ENCODE measurements around the gene ANO4. TPM values are rescaled to one million over a fixed set of nuclear protein-coding genes. Genes with fewer than 3 reads are reported as not detected.

The ANO4 gene
- total and polyA plus RNA-seq, 2 experiments from 2014 or later = 0.33 to 0.92 TPM

DNA sequence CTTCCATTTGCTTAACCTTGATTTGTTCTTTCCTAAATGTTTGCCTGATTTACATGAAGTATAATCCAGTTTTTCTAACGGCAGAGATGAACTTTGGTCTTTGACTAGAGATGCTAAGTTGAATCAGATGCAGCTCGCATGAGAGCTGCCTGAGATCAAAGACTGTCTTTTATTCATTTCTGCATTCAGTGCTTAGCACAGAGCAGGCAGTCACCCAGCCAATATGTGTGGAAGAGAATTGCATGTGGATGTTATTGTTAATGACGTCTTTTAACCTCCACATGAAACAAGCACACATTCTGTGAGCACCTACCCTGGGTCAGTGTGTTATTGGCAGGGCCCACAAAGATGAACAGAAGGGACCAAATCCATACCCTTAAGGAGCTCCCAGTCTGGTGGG lies 316.3 kb downstream of the ANO4 start:
- Histone ChIP-seq H3K27me3 (no peaks in the 10 kb centered on the region), H3K9me3 (ENCODE audit: low read depth) (no peaks in the 10 kb centered on the region), H3K36me3 (no peaks in the 10 kb centered on the region), H3K27ac (no peak overlapping the region), H3K4me3 (no peak overlapping the region), H3K4me1 (ENCODE audit: low read depth) (no peaks in the 10 kb centered on the region)
- no peak for DNase-seq (ENCODE audit: low read depth in 1 of 2, low spot score in 1 of 2)
- TF ChIP-seq, protein P1, sequence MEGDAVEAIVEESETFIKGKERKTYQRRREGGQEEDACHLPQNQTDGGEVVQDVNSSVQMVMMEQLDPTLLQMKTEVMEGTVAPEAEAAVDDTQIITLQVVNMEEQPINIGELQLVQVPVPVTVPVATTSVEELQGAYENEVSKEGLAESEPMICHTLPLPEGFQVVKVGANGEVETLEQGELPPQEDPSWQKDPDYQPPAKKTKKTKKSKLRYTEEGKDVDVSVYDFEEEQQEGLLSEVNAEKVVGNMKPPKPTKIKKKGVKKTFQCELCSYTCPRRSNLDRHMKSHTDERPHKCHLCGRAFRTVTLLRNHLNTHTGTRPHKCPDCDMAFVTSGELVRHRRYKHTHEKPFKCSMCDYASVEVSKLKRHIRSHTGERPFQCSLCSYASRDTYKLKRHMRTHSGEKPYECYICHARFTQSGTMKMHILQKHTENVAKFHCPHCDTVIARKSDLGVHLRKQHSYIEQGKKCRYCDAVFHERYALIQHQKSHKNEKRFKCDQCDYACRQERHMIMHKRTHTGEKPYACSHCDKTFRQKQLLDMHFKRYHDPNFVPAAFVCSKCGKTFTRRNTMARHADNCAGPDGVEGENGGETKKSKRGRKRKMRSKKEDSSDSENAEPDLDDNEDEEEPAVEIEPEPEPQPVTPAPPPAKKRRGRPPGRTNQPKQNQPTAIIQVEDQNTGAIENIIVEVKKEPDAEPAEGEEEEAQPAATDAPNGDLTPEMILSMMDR (IDR thresholded peaks at IDR 0.05; ENCODE audit: low read depth, low read length) = no peak

DNA sequence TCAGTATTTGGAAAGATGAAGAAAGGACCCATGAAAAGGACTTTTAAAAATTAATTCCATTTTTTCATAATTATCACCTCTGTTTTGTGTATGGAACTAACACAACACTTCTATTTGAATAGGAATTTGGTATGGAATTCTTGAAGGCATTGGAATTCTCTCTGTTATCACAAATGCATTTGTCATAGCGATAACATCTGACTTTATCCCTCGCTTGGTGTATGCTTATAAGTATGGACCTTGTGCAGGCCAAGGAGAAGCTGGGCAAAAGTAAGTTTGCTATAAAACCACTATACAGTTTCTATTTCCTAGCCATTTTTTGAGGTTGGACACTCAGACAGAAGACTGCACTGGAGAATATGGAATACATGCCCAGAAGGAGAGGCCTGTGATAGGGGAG lies 316.9 kb downstream of the ANO4 start:
- H3K4me1 ChIP-seq (ENCODE audit: low read depth) = no peaks in the 10 kb centered on the region
- DNase-seq (ENCODE audit: low read depth in 1 of 2, low spot score in 1 of 2) = no peak
- no peaks in the 10 kb centered on the region for H3K9me3 ChIP-seq (ENCODE audit: low read depth)
- TF ChIP-seq, protein P1 (IDR thresholded peaks at IDR 0.05; ENCODE audit: low read depth, low read length) = no peak
- no peaks in the 10 kb centered on the region for H3K27me3 ChIP-seq
- no peak overlapping the region for H3K27ac ChIP-seq
- H3K4me3 ChIP-seq = no peak overlapping the region
- no peaks in the 10 kb centered on the region for H3K36me3 ChIP-seq

DNA sequence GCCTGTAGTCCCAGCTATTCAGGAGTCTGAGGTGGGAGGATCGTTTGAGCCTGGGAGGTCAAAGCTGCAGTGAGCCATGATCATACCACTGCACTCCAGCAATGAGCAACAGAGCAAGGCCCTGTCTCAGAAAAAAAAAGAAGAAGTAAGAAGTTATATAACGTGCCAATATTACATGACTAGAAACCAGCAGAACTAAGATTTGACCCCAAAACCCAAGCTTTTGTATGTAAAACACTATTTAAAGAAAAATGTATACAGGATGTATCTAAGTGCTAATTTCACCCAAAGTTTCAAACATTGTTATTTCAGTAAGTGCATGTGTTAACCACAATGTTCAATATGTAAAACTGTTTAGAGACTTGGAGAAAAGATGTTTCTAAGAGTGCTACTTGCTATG lies 320.8 kb downstream of the ANO4 start:
- H3K9me3 ChIP-seq (ENCODE audit: low read depth) = no peaks in the 10 kb centered on the region
- TF ChIP-seq, protein P1 (IDR thresholded peaks at IDR 0.05; ENCODE audit: low read depth, low read length) = no peak
- no peak overlapping the region for H3K4me3 ChIP-seq

DNA sequence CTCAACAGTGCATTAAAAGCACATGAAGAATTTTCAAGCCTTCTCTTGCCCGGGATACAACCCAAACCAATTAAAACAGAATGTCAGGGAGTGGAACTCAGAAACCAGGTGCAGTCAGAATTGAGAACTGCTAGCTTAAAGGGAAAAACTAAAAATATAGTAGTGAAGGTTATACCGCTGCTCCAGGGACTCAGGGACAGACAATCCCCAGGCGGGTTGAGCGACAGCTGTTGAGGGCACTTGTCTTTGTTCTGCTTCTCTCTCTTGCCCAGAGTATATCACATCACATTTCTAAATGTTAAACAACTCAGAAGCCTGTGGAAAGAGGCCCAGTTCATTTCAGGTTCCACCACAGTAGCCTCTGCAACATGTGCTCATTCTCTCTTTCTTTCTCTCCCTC lies 322.3 kb downstream of the ANO4 start:
- Histone ChIP-seq H3K9me3 (ENCODE audit: low read depth) (no peaks in the 10 kb centered on the region), H3K4me3 (no peak overlapping the region), H3K4me1 (ENCODE audit: low read depth) (no peaks in the 10 kb centered on the region), H3K36me3 (no peaks in the 10 kb centered on the region), H3K27ac (no peak overlapping the region), H3K27me3 (no peaks in the 10 kb centered on the region)
- TF ChIP-seq, protein P1 (IDR thresholded peaks at IDR 0.05; ENCODE audit: low read depth, low read length) = no peak
- no peak for DNase-seq (ENCODE audit: low read depth in 1 of 2, low spot score in 1 of 2)

More for the DNA sequence above, 320.8 kb downstream of the ANO4 start:
- H3K27ac ChIP-seq = no peak overlapping the region
- H3K36me3 ChIP-seq = no peaks in the 10 kb centered on the region
- no peaks in the 10 kb centered on the region for H3K27me3 ChIP-seq
- DNase-seq (ENCODE audit: low read depth in 1 of 2, low spot score in 1 of 2) = no peak
- no peaks in the 10 kb centered on the region for H3K4me1 ChIP-seq (ENCODE audit: low read depth)

DNA sequence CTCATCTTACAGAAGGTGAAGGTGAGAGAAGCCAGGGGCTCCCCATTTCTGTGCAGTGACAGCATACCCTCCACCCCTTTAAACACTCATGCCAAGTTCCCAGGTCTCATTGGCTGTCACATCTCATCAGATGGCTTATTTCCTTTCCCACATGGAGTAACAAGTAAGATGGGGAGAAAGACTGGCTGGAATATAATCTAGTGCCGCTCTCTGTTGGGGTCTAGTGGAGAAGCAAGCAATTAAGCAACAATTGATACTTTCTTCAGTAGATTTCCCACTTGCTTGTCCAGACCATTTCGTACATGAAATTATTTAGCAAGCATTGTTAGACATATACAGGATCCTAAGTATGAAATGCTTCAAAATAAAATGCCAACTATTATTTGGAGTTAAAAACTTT lies 323.3 kb downstream of the ANO4 start:
- TF ChIP-seq, protein P1 (IDR thresholded peaks at IDR 0.05; ENCODE audit: low read depth, low read length) = peak; percentile 3
- no peaks in the 10 kb centered on the region for H3K27me3 ChIP-seq
- H3K4me3 ChIP-seq = no peak overlapping the region

More for the DNA sequence above, 323.3 kb downstream of the ANO4 start:
- no peaks in the 10 kb centered on the region for H3K4me1 ChIP-seq (ENCODE audit: low read depth)
- no peak overlapping the region for H3K27ac ChIP-seq
- peak in 1 of 2 donors; percentile 28 for DNase-seq (ENCODE audit: low read depth in 1 of 2, low spot score in 1 of 2)
- H3K9me3 ChIP-seq (ENCODE audit: low read depth) = no peaks in the 10 kb centered on the region
- H3K36me3 ChIP-seq = no peaks in the 10 kb centered on the region

Data from cardiac muscle cell (in vitro differentiated cells and primary cell).